Karpas-422 (cell line): ENCODE measurements around the gene ETS2. TPM values are rescaled to one million over a fixed set of nuclear protein-coding genes. Genes with fewer than 3 reads are reported as not detected.

Experiments used
- DNase-seq: peaks from one replicate; pipeline ENCODE4 v3.0.0-alpha.2; 2015
- H2AFZ ChIP-seq: fragments of 200-600 bp; sonication (generic); 2 replicates; pipeline ENCODE4 v1.6.1; 2014; ENCODE audit warnings: antibody characterized with exemption, low read length, mixed read lengths
- H3K27ac ChIP-seq: fragments of 200-600 bp; sonication (generic); 2 replicates; pipeline ENCODE4 v1.5.1; 2014; ENCODE audit warnings: mild to moderate bottlenecking, low read length, moderate library complexity
- H3K27me3 ChIP-seq: fragments of 200-600 bp; sonication (generic); 2 replicates; pipeline ENCODE4 v1.6.1; 2014; ENCODE audit warnings: low read length, mixed read lengths
- H3K36me3 ChIP-seq: fragments of 200-600 bp; sonication (generic); 2 replicates; pipeline ENCODE4 v1.6.1; 2014; ENCODE audit warnings: low read length, mixed read lengths; ENCODE audit not compliant: insufficient read depth
- H3K4me1 ChIP-seq: fragments of 200-600 bp; sonication (generic); 2 replicates; pipeline ENCODE4 v1.6.1; 2014; ENCODE audit warnings: mild to moderate bottlenecking, low read length, mixed read lengths
- H3K4me2 ChIP-seq: fragments of 200-600 bp; sonication (generic); 2 replicates; pipeline ENCODE4 v1.6.1; 2014; ENCODE audit warnings: low read length, low read depth, mild to moderate bottlenecking; ENCODE audit not compliant: poor library complexity, severe bottlenecking
- H3K4me3 ChIP-seq: fragments of 200-600 bp; sonication (generic); 2 replicates; pipeline ENCODE4 v1.5.1; 2014; ENCODE audit warnings: mild to moderate bottlenecking, antibody characterized with exemption, low read length, mixed read lengths
- H3K79me2 ChIP-seq: fragments of 200-600 bp; sonication (generic); 2 replicates; pipeline ENCODE4 v1.6.1; 2014; ENCODE audit warnings: mild to moderate bottlenecking, low read length, mixed read lengths
- H3K9ac ChIP-seq: fragments of 200-600 bp; sonication (generic); 2 replicates; pipeline ENCODE4 v1.6.0; 2014; ENCODE audit warnings: low read length
- H3K9me2 ChIP-seq: fragments of 200-600 bp; sonication (generic), shearing (Covaris generic); replicated peaks from 2 replicates; pipeline ENCODE4 v1.6.0; 2014; ENCODE audit warnings: mild to moderate bottlenecking, low read length, moderate library complexity; ENCODE audit not compliant: insufficient read depth
- H3K9me3 ChIP-seq: fragments of 300-700, 200-600 bp; sonication (generic); 2 replicates; pipeline ENCODE4 v1.6.1; 2014; ENCODE audit warnings: low read length, mixed read lengths
- H4K20me1 ChIP-seq: fragments of 200-600 bp; sonication (generic); 2 replicates; pipeline ENCODE4 v1.6.1; 2014; ENCODE audit warnings: mild to moderate bottlenecking, antibody characterized with exemption, low read length, low read depth; ENCODE audit not compliant: insufficient read depth
- total RNA-seq: library from RNA; depleted of rRNA; stranded (reverse); fragments of >200 nt; shearing (Covaris generic); gene quantifications from 2 replicates; pipeline ENCODE4 v1.2.3, GENCODE V29; 2014; ENCODE audit warnings: low replicate concordance

The ETS2 gene
- total RNA-seq, 1 experiment from 2014 or later: 12.9 TPM

- no peak overlapping the region for H3K27ac ChIP-seq
- no peaks in the 10 kb centered on the region for H3K36me3 ChIP-seq
- H3K9me3 ChIP-seq: no peaks in the 10 kb centered on the region
- H3K4me3 ChIP-seq: no peak overlapping the region
- no peaks in the 10 kb centered on the region; the same call in 1 of the 2 replicates for H3K27me3 ChIP-seq
- H3K4me2 ChIP-seq: no peak overlapping the region
- H2AFZ ChIP-seq: no peak overlapping the region
- no peak overlapping the region for H3K9ac ChIP-seq
- no peak for DNase-seq
- H3K9me2 ChIP-seq: no peaks in the 10 kb centered on the region
- no peaks in the 10 kb centered on the region for H3K4me1 ChIP-seq
- no peaks in the 10 kb centered on the region for H3K79me2 ChIP-seq
- H4K20me1 ChIP-seq: no peaks in the 10 kb centered on the region
These were observed 32.3 kb upstream of the ETS2 start for GRCh38 chr21:38773099-38774061.

- Histone ChIP-seq H3K36me3 (no peaks in the 10 kb centered on the region), H3K79me2 (no peaks in the 10 kb centered on the region), H3K27me3 (no peaks in the 10 kb centered on the region; the same call in 1 of the 2 replicates), H3K9me2 (no peaks in the 10 kb centered on the region), H3K4me1 (no peaks in the 10 kb centered on the region), H4K20me1 (no peaks in the 10 kb centered on the region), H2AFZ (no peak overlapping the region), H3K27ac (no peak overlapping the region), H3K4me3 (no peak overlapping the region), H3K4me2 (no peak overlapping the region), H3K9me3 (no peaks in the 10 kb centered on the region), H3K9ac (no peak overlapping the region)
- DNase-seq: no peak
These were observed 31.6 kb upstream of the ETS2 start for GRCh38 chr21:38774152-38774551.

- Histone ChIP-seq H3K4me3 (no peak overlapping the region), H3K4me1 (no peaks in the 10 kb centered on the region), H3K79me2 (no peaks in the 10 kb centered on the region), H3K4me2 (no peak overlapping the region), H3K9me2 (no peaks in the 10 kb centered on the region), H3K9me3 (no peaks in the 10 kb centered on the region), H3K36me3 (no peaks in the 10 kb centered on the region), H3K9ac (no peak overlapping the region), H4K20me1 (no peaks in the 10 kb centered on the region), H2AFZ (no peak overlapping the region), H3K27ac (no peak overlapping the region), H3K27me3 (no peaks in the 10 kb centered on the region; the same call in 1 of the 2 replicates)
- no peak for DNase-seq
These were observed 31.0 kb upstream of the ETS2 start for GRCh38 chr21:38774586-38775285.

GRCh38 chr21:38775733-38776132 lies 30.0 kb upstream of the ETS2 start:
- Histone ChIP-seq H2AFZ (no peak overlapping the region), H3K4me1 (no peaks in the 10 kb centered on the region), H3K36me3 (no peaks in the 10 kb centered on the region), H3K9ac (no peak overlapping the region), H3K27me3 (no peaks in the 10 kb centered on the region; the same call in 1 of the 2 replicates), H3K9me3 (no peaks in the 10 kb centered on the region), H3K79me2 (no peaks in the 10 kb centered on the region), H4K20me1 (no peaks in the 10 kb centered on the region), H3K9me2 (no peaks in the 10 kb centered on the region), H3K4me3 (no peak overlapping the region), H3K4me2 (no peak overlapping the region), H3K27ac (no peak overlapping the region)
- no peak for DNase-seq

GRCh38 chr21:38777015-38777414 lies 28.7 kb upstream of the ETS2 start:
- Histone ChIP-seq H3K36me3 (no peaks in the 10 kb centered on the region), H3K27me3 (no peaks in the 10 kb centered on the region; the same call in 1 of the 2 replicates)

GRCh38 chr21:38777531-38777930 lies 28.2 kb upstream of the ETS2 start:
- no peak for DNase-seq
- no peak overlapping the region for H3K4me2 ChIP-seq
- H3K4me3 ChIP-seq: no peak overlapping the region
- no peaks in the 10 kb centered on the region for H3K4me1 ChIP-seq
- no peaks in the 10 kb centered on the region for H3K9me2 ChIP-seq
- H3K36me3 ChIP-seq: no peaks in the 10 kb centered on the region
- no peaks in the 10 kb centered on the region; the same call in 1 of the 2 replicates for H3K27me3 ChIP-seq
- H3K79me2 ChIP-seq: no peaks in the 10 kb centered on the region
- no peaks in the 10 kb centered on the region for H4K20me1 ChIP-seq
- no peak overlapping the region for H2AFZ ChIP-seq
- H3K27ac ChIP-seq: no peak overlapping the region
- no peaks in the 10 kb centered on the region for H3K9me3 ChIP-seq
- no peak overlapping the region for H3K9ac ChIP-seq

More at GRCh38 chr21:38777015-38777414, 28.7 kb upstream of the ETS2 start:
- H3K9me3 ChIP-seq: no peaks in the 10 kb centered on the region
- H3K79me2 ChIP-seq: no peaks in the 10 kb centered on the region
- H3K4me2 ChIP-seq: no peak overlapping the region
- no peak for DNase-seq
- no peak overlapping the region for H3K4me3 ChIP-seq
- no peak overlapping the region for H3K9ac ChIP-seq
- no peak overlapping the region for H2AFZ ChIP-seq
- H3K27ac ChIP-seq: no peak overlapping the region
- H4K20me1 ChIP-seq: no peaks in the 10 kb centered on the region
- H3K9me2 ChIP-seq: no peaks in the 10 kb centered on the region
- no peaks in the 10 kb centered on the region for H3K4me1 ChIP-seq

GRCh38 chr21:38780879-38781278 lies 24.9 kb upstream of the ETS2 start:
- no peaks in the 10 kb centered on the region for H3K9me3 ChIP-seq
- no peak overlapping the region for H3K9ac ChIP-seq
- no peak for DNase-seq
- H3K36me3 ChIP-seq: no peaks in the 10 kb centered on the region
- H3K4me2 ChIP-seq: no peak overlapping the region
- H3K27me3 ChIP-seq: no peaks in the 10 kb centered on the region; the same call in 1 of the 2 replicates
- no peak overlapping the region for H3K27ac ChIP-seq
- H3K4me3 ChIP-seq: no peak overlapping the region
- H3K4me1 ChIP-seq: peaks cover 1% of the 10 kb centered on the region
- no peaks in the 10 kb centered on the region for H3K9me2 ChIP-seq
- no peak overlapping the region for H2AFZ ChIP-seq
- no peaks in the 10 kb centered on the region for H3K79me2 ChIP-seq
- H4K20me1 ChIP-seq: no peaks in the 10 kb centered on the region
